ACHN (cell line): Measurements from ENCODE around the gene NCOA4.
"Not testable (repeated sequence)": the region's sequence is repeated elsewhere in the genome, so short reads cannot be mapped to it uniquely, and the experiment has no call there.

Experiments
- DNase-seq: peaks from one replicate; pipeline ENCODE4 v3.0.0-alpha.2; 2015
- in situ Hi-C: cut with HindIII; loops from 2 replicates; pipeline ENCODE4 v1.10.0; 2017; ENCODE audit warnings: low sequenced_read_pairs, low pct_ligation_motif_present, low pct_unique_long_range_greater_than_20kb

The NCOA4 gene

GRCh38 chr10:46053534-46054434, 23.4 kb upstream of the NCOA4 start:
- DNase-seq: no peak
- in situ Hi-C loops: no loop called here

GRCh38 chr10:46052791-46053375, 22.5 kb upstream of the NCOA4 start:
- DNase-seq: no peak
- in situ Hi-C loops: no loop called here

- DNase-seq: no peak
- in situ Hi-C loops: no loop called here
Observed at GRCh38 chr10:46052057-46052790, 21.8 kb upstream of the NCOA4 start.

GRCh38 chr10:46050941-46051623, 20.7 kb upstream of the NCOA4 start:
- in situ Hi-C loops: no loop called here
- DNase-seq: no peak

GRCh38 chr10:46049497-46049831, 19.0 kb upstream of the NCOA4 start:
- DNase-seq, in situ Hi-C loops: not testable (repeated sequence)

GRCh38 chr10:46048152-46048551, 17.7 kb upstream of the NCOA4 start:
- in situ Hi-C loops: no loop called here
- no peak for DNase-seq

- in situ Hi-C loops: no loop called here
- no peak for DNase-seq
Observed at GRCh38 chr10:46046261-46046660, 15.8 kb upstream of the NCOA4 start, which contains the start of gene MSMB. Gene MSMB (minus strand): TSS chr10:46046269. CDS start chr10:46046237, 32 bp downstream.

GRCh38 chr10:46042527-46042926, 12.1 kb upstream of the NCOA4 start:
- in situ Hi-C loops: no loop called here
- DNase-seq: no peak

GRCh38 chr10:46040004-46040403, 9.6 kb upstream of the NCOA4 start:
- no peak for DNase-seq
- in situ Hi-C loops: no loop called here

GRCh38 chr10:46037107-46037825, 6.8 kb upstream of the NCOA4 start:
- DNase-seq: no peak
- in situ Hi-C loops: no loop called here

- in situ Hi-C loops: no loop called here
Observed at GRCh38 chr10:46035923-46036849, 5.8 kb upstream of the NCOA4 start.

GRCh38 chr10:46033602-46034011, 3.2 kb upstream of the NCOA4 start:
- in situ Hi-C loops: no loop called here
- peak; percentile 76 for DNase-seq

More at GRCh38 chr10:46035923-46036849, 5.8 kb upstream of the NCOA4 start:
- no peak for DNase-seq

GRCh38 chr10:46031648-46032532, 1.5 kb upstream of the NCOA4 start:
- in situ Hi-C loops: no loop called here
- DNase-seq: no peak

GRCh38 chr10:46029461-46030030, 877 bp downstream of the NCOA4 start:
- in situ Hi-C loops: no loop called here
- DNase-seq: no peak

- peak; percentile 91 for DNase-seq
- in situ Hi-C loops: no loop called here
Observed at GRCh38 chr10:46028584-46029460, 1.6 kb downstream of the NCOA4 start.
